HepG2 (cell line): ENCODE measurements around the gene ST3GAL4. TPM values are rescaled to one million over a fixed set of nuclear protein-coding genes. Genes with fewer than 3 reads are reported as not detected.

Experiments used
- CCAR2 ChIP-seq: fragments of 200-400 bp; formaldehyde crosslinking; optimal IDR thresholded peaks from 2 replicates; pipeline ENCODE3; 2018; ENCODE audit warnings: low read depth, mild to moderate bottlenecking, low read length, moderate library complexity
- MED13 ChIP-seq: sonication (generic); formaldehyde crosslinking; IDR thresholded peaks from 2 replicates; pipeline ENCODE4 v1.5.0; 2020; ENCODE audit warnings: missing genetic modification reagents
- PITX1 ChIP-seq: sonication (generic); formaldehyde crosslinking; IDR thresholded peaks from 2 replicates; pipeline ENCODE4 v1.5.1; 2020; ENCODE audit warnings: mild to moderate bottlenecking, missing genetic modification reagents
- RERE ChIP-seq: IDR thresholded peaks from 2 replicates; pipeline ENCODE4 v1.6.1; 2016; ENCODE audit warnings: low read depth, missing genetic modification reagents, missing compliant biosample characterization
- XBP1 ChIP-seq: sonication (generic); formaldehyde crosslinking; IDR thresholded peaks from 2 replicates; pipeline ENCODE4 v1.5.0; 2020; ENCODE audit warnings: missing genetic modification reagents
- ZNF335 ChIP-seq: sonication (generic); formaldehyde crosslinking; IDR thresholded peaks from 2 replicates; pipeline ENCODE4 v1.4.0; 2020; ENCODE audit warnings: missing genetic modification reagents
- polyA plus RNA-seq, 8 experiments: library from polyadenylated mRNA; depleted of rRNA in 3 of 8; stranded (reverse) in 7 of 8; unstranded in 1 of 8; fragments of >200 nt; fragmentation: Illumina TruSeq in 4 of 8; extraction: Trizol in 4 of 8; gene quantifications; 2 replicates each; pipeline versions ENCODE4 v1.2.1 to v1.2.3, GENCODE V29; 2011 to 2016; ENCODE audit warnings: low read depth in 4 of 8, missing spikeins in 1 of 8, mixed read lengths in 1 of 8; ENCODE audit not compliant: insufficient read depth in 1 of 8
- total RNA-seq, 5 experiments: library from RNA; depleted of rRNA; stranded (reverse); fragments of >200 nt; fragmentation: Illumina TruSeq; extraction: Trizol; gene quantifications; 2 replicates each; pipeline ENCODE4 v1.2.3, GENCODE V29; 2016; ENCODE audit warnings: low read depth in 1 of 5
- TF ChIP-seq, protein P1 (sequence below): sonication (generic); formaldehyde crosslinking; IDR thresholded peaks from 2 replicates; pipeline ENCODE4 v1.4.0; 2020; ENCODE audit warnings: missing genetic modification reagents
- TF ChIP-seq, protein P2 (sequence below): sonication (generic); formaldehyde crosslinking; IDR thresholded peaks from 2 replicates; pipeline ENCODE4 v1.8.0; 2022; ENCODE audit warnings: low read depth, missing genetic modification reagents
- TF ChIP-seq, protein P3 (sequence below): sonication (generic); formaldehyde crosslinking; IDR thresholded peaks from 2 replicates; pipeline ENCODE4 v1.4.0; 2020; ENCODE audit warnings: missing genetic modification reagents
- TF ChIP-seq, protein P4 (sequence below): sonication (generic); formaldehyde crosslinking; IDR thresholded peaks from 2 replicates; pipeline ENCODE4 v1.4.0; 2020; ENCODE audit warnings: missing genetic modification reagents

The ST3GAL4 gene
- total and polyA plus RNA-seq, 2 of the 13 experiments (the other 11 are each of a cell fraction or from before 2014, with no cell fraction given), result 9.1 to 13.3 TPM

DNA sequence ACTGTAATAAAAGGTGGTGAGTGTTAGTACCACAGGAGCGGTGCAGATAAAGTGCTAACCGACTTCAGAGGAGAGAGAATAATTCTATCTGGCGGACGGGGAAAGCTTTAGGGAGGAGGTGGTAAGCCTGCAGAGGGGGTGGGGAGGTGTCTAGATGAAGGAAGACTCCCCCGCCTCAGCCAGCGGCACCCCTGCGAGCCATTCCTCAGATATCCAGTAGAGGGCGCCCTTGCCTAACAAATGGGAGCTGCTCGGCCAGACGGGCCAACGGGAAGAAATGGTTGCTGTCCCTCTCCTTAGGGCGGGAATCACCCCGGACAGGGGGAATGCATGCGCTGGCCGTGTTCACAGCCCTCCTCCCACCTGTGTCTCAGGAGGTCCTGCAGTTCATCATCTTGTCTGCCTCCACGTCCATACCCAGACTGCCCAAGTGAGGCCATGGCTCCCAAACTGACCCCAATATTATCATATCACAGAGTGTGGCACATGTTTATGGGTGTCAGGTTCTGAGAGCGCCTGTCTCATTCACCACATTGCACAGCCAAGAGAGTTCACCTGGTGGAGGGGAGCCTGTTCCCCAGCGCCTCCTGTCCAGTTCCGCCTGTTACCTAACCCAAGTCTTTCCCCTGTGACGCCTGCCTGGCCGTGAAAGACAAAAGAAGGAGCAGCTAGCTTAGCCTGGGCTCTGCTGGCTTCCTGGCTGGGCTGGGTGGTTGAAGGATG is 85.5 kb downstream of the ST3GAL4 start (continued):
- TF ChIP-seq, protein P1, sequence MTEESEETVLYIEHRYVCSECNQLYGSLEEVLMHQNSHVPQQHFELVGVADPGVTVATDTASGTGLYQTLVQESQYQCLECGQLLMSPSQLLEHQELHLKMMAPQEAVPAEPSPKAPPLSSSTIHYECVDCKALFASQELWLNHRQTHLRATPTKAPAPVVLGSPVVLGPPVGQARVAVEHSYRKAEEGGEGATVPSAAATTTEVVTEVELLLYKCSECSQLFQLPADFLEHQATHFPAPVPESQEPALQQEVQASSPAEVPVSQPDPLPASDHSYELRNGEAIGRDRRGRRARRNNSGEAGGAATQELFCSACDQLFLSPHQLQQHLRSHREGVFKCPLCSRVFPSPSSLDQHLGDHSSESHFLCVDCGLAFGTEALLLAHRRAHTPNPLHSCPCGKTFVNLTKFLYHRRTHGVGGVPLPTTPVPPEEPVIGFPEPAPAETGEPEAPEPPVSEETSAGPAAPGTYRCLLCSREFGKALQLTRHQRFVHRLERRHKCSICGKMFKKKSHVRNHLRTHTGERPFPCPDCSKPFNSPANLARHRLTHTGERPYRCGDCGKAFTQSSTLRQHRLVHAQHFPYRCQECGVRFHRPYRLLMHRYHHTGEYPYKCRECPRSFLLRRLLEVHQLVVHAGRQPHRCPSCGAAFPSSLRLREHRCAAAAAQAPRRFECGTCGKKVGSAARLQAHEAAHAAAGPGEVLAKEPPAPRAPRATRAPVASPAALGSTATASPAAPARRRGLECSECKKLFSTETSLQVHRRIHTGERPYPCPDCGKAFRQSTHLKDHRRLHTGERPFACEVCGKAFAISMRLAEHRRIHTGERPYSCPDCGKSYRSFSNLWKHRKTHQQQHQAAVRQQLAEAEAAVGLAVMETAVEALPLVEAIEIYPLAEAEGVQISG (CRISPR knock-in tag), result no peak
- TF ChIP-seq ZNF335 (CRISPR knock-in tag) (no peak), XBP1 (no peak), MED13 (CRISPR knock-in tag) (no peak), RERE (CRISPR knock-in tag) (no peak), PITX1 (CRISPR knock-in tag) (no peak), CCAR2 (no peak)
- TF ChIP-seq, protein P2, sequence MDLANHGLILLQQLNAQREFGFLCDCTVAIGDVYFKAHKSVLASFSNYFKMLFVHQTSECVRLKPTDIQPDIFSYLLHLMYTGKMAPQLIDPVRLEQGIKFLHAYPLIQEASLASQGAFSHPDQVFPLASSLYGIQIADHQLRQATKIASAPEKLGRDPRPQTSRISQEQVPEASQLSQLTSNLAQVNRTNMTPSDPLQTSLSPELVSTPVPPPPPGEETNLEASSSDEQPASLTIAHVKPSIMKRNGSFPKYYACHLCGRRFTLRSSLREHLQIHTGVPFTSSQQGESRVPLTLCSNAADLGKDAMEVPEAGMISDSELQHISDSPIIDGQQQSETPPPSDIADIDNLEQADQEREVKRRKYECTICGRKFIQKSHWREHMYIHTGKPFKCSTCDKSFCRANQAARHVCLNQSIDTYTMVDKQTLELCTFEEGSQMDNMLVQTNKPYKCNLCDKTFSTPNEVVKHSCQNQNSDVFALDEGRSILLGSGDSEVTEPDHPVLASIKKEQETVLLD (CRISPR knock-in tag), result no peak
- TF ChIP-seq, protein P3, sequence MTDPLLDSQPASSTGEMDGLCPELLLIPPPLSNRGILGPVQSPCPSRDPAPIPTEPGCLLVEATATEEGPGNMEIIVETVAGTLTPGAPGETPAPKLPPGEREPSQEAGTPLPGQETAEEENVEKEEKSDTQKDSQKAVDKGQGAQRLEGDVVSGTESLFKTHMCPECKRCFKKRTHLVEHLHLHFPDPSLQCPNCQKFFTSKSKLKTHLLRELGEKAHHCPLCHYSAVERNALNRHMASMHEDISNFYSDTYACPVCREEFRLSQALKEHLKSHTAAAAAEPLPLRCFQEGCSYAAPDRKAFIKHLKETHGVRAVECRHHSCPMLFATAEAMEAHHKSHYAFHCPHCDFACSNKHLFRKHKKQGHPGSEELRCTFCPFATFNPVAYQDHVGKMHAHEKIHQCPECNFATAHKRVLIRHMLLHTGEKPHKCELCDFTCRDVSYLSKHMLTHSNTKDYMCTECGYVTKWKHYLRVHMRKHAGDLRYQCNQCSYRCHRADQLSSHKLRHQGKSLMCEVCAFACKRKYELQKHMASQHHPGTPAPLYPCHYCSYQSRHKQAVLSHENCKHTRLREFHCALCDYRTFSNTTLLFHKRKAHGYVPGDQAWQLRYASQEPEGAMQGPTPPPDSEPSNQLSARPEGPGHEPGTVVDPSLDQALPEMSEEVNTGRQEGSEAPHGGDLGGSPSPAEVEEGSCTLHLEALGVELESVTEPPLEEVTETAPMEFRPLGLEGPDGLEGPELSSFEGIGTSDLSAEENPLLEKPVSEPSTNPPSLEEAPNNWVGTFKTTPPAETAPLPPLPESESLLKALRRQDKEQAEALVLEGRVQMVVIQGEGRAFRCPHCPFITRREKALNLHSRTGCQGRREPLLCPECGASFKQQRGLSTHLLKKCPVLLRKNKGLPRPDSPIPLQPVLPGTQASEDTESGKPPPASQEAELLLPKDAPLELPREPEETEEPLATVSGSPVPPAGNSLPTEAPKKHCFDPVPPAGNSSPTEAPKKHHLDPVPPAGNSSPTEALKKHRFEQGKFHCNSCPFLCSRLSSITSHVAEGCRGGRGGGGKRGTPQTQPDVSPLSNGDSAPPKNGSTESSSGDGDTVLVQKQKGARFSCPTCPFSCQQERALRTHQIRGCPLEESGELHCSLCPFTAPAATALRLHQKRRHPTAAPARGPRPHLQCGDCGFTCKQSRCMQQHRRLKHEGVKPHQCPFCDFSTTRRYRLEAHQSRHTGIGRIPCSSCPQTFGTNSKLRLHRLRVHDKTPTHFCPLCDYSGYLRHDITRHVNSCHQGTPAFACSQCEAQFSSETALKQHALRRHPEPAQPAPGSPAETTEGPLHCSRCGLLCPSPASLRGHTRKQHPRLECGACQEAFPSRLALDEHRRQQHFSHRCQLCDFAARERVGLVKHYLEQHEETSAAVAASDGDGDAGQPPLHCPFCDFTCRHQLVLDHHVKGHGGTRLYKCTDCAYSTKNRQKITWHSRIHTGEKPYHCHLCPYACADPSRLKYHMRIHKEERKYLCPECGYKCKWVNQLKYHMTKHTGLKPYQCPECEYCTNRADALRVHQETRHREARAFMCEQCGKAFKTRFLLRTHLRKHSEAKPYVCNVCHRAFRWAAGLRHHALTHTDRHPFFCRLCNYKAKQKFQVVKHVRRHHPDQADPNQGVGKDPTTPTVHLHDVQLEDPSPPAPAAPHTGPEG, result no peak
- TF ChIP-seq, protein P4, sequence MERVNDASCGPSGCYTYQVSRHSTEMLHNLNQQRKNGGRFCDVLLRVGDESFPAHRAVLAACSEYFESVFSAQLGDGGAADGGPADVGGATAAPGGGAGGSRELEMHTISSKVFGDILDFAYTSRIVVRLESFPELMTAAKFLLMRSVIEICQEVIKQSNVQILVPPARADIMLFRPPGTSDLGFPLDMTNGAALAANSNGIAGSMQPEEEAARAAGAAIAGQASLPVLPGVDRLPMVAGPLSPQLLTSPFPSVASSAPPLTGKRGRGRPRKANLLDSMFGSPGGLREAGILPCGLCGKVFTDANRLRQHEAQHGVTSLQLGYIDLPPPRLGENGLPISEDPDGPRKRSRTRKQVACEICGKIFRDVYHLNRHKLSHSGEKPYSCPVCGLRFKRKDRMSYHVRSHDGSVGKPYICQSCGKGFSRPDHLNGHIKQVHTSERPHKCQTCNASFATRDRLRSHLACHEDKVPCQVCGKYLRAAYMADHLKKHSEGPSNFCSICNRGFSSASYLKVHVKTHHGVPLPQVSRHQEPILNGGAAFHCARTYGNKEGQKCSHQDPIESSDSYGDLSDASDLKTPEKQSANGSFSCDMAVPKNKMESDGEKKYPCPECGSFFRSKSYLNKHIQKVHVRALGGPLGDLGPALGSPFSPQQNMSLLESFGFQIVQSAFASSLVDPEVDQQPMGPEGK (CRISPR knock-in tag), result peak; percentile 59; the same call in 1 of the 2 replicates
